ENCODE results near the gene GP1BA.

The GP1BA gene

GRCh38 chr17:4951486-4951885 is 19.4 kb downstream of the GP1BA start:
- DNase-seq, result no peak

GRCh38 chr17:4953451-4953961 is 21.4 kb downstream of the GP1BA start:
- no peak for DNase-seq

GRCh38 chr17:4955091-4955490 is 23.0 kb downstream of the GP1BA start:
- DNase-seq, result no peak

GRCh38 chr17:4956493-4957061 is 24.5 kb downstream of the GP1BA start:
- peak; percentile 70 for DNase-seq

- DNase-seq, result no peak
Observed at GRCh38 chr17:4958102-4958501, 26.0 kb downstream of the GP1BA start.

GRCh38 chr17:4959261-4959965 is 27.3 kb downstream of the GP1BA start:
- DNase-seq, result no peak

- no peak for DNase-seq
Observed at GRCh38 chr17:4960279-4960922, 28.3 kb downstream of the GP1BA start.

GRCh38 chr17:4965311-4965986 is 33.4 kb downstream of the GP1BA start:
- DNase-seq, result no peak

- peak; percentile 99 for DNase-seq
Observed at GRCh38 chr17:4966844-4967538, 34.9 kb downstream of the GP1BA start.

- DNase-seq, result peak; percentile 98
Observed at GRCh38 chr17:4967539-4968485, 35.7 kb downstream of the GP1BA start, which contains the start of gene SPAG7. TSS of gene SPAG7 (minus strand) at chr17:4967817. CDS start at chr17:4967804, 13 bp downstream.

- peak; percentile 33 for DNase-seq
Observed at GRCh38 chr17:4968486-4969046, 36.5 kb downstream of the GP1BA start.

GRCh38 chr17:4969047-4969550 is 37.0 kb downstream of the GP1BA start:
- DNase-seq, result peak; percentile 22

GRCh38 chr17:4969551-4970173 is 37.6 kb downstream of the GP1BA start:
- DNase-seq, result no peak

GRCh38 chr17:4970273-4970672 is 38.2 kb downstream of the GP1BA start:
- no peak for DNase-seq

- no peak for DNase-seq
Observed at GRCh38 chr17:4971826-4972225, 39.7 kb downstream of the GP1BA start.

GRCh38 chr17:4972322-4972721 is 40.2 kb downstream of the GP1BA start:
- DNase-seq, result no peak

GRCh38 chr17:4972752-4973151 is 40.7 kb downstream of the GP1BA start:
- DNase-seq, result no peak

- DNase-seq, result no peak
Observed at GRCh38 chr17:4973256-4974114, 41.4 kb downstream of the GP1BA start.

- DNase-seq, result no peak
Observed at GRCh38 chr17:4974115-4974670, 42.1 kb downstream of the GP1BA start.
